Right forelimb (tissue), 1 donor: ENCODE data around the gene BCAS3.

Source experiments
- DNase-seq: peaks from one replicate; pipeline ENCODE4 v3.0.0-alpha.2; 2018

Gene BCAS3

GRCh38 chr17:61392679-61393078, 715.0 kb downstream of the BCAS3 start:
- DNase-seq = no peak

DNA sequence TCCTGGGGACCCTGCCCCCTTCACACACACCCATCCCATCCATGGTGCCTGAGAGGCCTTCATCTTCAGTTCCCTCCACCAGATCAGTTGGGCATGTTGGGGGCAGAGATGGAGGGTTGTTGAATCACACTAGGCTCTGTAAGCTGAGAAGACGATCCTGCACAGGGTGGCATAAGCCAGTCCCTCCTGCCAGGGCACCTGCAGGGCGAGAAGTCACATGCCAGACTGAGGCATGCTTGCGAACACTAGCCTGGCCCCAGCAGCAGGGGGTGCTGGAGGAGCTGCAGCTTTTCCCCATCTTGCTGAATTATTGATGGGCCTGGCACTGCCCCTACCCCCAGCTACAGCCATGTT, 715.9 kb downstream of the BCAS3 start:
- DNase-seq = no peak

DNA sequence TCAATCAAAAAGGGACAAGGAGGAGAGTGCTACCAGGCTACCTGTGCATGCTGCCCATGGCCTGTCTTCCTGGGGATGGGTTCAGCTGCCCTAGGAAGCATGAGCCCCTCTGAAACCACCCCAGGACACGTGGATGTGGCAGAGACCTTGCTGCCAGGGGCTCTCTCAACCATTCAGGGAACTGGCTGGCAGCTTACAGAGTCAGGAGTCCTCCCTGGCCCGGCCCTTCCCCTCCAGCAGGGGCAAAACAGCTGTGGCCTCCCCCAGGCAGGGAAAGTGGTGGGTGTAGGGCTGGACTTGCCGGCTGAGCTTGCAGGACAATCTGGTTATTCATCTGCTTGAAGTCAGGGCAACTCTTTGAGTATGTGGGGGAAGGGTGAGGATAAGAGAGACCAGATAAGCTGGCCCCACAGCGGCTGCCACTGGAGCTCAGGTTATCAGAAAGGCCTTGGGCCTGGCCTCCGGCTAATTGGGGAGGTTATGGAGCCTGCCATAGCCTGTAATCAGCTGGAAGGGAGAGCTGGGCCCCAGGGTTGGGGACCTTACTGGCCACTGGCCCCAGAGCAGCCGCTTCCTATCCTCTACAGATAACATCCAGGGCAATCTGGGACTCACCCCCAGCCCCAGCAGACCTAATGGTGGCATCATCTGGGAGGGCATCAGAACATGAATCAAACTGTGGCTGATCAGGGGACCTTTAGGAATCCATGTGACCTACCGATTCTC, 716.4 kb downstream of the BCAS3 start:
- no peak for DNase-seq

DNA sequence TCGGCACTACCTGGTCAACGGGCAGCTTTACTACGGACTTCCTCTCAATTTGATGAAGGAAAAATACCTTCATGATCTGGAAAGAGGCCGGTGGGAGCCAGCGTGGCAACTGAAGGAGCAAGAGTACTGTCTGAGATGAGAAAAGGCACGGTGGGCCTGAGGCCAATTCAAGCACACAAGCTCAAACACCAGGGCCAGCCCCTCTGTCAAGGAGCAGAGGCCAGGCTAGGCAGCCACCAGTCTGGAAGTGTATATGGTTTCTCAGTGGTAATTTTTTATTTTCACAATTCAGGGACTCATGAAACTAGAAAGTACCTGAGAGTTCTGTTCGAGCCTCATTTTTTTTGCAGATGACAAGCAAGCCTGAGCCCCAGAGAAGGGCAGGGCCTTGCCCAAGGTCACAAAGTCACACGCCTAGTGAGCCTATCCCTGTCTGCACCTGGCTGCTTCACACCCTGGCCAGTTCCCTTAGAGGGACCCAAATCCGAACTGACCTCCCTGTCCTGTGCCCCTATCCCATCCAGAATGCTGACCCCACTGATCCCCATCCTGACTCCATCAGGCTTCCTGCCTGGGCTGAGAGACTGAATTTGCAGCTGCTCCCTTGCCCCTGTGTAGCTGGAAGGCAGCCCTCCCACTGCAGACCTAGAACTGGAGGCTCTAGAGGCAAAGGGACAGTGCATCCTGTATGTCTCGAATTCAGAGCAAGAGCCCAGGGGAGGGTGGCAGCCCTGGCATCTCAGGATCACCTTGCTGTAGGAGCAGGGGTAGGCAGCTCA, 717.2 kb downstream of the BCAS3 start:
- no peak for DNase-seq

GRCh38 chr17:61395409-61395982, 717.8 kb downstream of the BCAS3 start:
- no peak for DNase-seq

DNA sequence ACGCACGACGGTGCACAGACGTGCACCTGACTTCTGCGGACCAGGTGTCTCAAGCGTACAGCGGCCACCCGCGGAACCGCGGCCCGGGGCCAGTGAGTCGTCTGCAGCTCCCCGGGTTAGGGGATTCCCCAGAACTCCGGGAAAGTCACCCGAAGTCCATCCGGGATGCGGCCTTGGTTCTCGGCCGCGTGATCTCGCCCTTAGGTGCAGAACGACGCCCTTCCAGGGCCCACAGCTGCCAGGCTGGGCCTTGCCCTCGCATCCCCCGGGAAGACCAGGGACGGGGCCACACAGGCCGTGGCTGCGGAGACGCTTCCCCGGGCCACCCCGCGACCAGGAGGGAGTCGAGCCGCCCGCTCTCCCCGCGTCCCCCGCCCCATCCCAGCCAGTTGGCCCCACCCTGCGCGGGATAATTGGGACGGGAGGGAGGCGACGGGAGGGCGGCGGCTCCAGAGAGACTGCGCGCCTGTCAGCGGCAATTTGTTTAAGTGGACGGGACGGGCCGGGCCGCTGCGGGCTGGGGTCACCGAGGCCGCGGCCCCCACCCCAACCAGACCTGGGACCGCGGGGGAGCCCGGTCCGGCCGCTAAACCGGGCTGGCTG, 718.4 kb downstream of the BCAS3 start:
- no peak for DNase-seq

DNA sequence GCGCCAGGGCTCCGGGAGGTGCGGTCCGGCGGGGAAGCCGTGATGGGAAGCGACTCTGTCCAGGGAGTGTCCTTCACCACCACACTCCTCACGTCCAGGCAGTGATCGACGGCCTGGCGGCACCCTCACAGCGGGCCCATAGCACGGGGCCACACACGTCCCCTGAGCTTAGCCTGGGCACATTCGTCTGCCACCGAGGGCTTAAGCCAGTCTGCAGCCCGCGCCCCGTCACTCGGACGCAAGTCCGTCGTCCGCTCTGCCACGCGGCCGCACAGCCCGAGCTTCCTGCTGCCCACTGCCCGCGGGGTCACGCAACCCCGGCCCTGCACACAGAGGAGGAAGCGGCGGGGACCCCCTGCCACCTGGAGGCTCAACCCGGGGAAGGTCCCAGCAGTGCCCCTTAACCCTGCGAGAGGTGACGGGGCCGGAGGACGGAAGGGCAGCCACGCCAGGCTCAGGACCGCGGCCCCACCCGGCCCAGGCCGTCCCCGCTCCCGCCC, 719.0 kb downstream of the BCAS3 start:
- DNase-seq = no peak

- DNase-seq = no peak
These were observed 719.6 kb downstream of the BCAS3 start for GRCh38 chr17:61397086-61397842.

DNA sequence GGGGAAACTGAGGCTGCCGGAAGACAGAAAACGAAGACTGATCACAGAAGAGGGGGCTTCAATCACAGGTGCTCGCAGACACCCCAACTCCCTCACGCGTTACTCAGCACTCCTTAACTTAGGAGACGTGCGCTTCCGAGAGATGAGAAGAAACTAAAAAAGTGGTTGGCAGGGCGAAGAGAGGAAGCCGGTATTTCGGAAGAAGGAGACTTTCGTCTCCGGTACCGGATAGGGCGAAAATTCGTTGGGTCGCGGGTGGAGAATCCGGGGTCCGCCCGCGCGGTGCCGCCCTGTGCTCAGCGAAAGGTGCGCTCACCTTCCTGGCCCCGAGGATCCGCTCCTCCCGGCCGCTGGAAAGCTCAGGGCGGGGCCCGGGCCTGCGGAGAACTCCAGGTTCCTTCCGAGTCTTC, 721.1 kb downstream of the BCAS3 start:
- no peak for DNase-seq

GRCh38 chr17:61399131-61400065, 721.7 kb downstream of the BCAS3 start, which contains the start of gene TBX2:
Gene TBX2, plus strand, starts transcription at chr17:61399843. Its CDS starts 334 bp downstream, at chr17:61400177.
- DNase-seq = peak; percentile 84

- no peak for DNase-seq
These were observed 722.5 kb downstream of the BCAS3 start for GRCh38 chr17:61400066-61400716.

DNA sequence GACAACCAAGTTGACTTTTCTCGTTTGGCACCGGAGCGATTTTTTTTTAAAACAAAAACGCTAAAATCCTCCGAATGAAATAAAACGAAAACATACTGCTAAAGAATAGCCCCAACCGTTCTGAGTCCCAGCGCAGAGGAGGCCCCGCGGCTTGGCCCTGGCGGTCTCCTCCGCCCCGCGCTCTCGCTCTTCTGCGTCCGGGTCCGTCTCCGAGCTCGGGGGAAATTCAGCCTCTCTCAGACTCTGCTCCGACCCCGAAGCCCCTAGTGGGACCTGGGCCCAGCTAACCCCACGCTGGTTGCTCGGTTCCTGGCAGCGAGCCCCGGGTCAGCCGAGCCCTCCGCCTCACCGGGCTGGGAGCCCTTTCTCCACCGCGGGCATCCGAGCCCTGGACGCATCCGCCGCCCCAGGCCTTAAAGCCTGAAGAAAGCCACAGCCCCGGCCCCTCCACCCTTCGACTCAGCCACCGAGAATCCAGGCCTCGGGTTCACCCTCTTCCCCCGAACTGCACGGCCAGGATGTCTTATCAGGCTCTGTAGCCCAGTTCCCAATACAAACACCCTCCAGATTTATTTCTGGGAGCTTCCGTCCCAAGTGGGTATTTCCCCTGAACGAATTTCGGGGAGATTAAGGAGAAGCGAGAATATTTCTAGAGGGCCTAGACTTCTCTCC, 723.2 kb downstream of the BCAS3 start:
- DNase-seq = no peak

DNA sequence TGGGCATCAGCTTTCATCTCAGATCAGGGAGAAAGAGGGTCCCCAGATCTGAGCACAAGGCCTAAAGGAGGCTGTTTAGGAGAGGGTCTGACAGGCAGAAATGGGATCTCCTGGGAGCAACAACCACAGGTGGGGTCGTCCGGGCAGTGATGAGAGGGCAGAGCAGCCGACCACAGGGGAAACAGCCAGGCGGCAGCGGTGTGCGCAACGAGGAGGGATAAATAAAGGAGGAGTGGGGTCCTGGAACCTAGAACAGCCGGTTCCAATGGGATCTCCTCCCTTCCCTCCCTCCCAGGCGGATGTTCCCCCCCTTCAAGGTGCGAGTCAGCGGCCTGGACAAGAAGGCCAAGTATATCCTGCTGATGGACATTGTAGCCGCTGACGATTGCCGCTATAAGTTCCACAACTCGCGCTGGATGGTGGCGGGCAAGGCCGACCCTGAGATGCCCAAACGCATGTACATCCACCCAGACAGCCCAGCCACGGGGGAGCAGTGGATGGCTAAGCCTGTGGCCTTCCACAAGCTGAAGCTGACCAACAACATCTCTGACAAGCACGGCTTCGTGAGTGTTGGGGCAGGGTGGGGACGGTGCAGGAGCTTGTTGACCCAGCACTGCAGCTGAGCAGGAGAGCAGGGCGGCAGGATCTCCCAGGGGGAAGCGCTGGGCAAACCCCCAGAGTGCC, 723.9 kb downstream of the BCAS3 start:
- no peak for DNase-seq

- no peak for DNase-seq
These were observed 724.5 kb downstream of the BCAS3 start for GRCh38 chr17:61402073-61402541.

GRCh38 chr17:61402978-61403800, 725.5 kb downstream of the BCAS3 start:
- no peak for DNase-seq

GRCh38 chr17:61403801-61404662, 726.4 kb downstream of the BCAS3 start:
- no peak for DNase-seq

DNA sequence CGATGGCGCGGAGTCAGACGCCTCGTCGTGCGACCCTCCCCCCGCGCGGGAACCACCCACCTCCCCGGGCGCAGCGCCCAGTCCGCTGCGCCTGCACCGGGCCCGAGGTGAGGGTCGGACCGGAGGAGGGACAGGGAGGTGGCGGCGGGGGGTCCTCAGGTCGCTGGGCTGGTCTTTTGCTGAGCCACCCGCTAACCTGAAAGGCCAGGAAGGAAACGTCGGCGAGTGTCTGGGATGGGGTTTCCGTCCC, 726.9 kb downstream of the BCAS3 start:
- no peak for DNase-seq
